Tibial nerve (tissue), 4 donors: Measurements from ENCODE around the gene EIF3F.

Experiments used
- CTCF ChIP-seq, 5 experiments: fragments of 200-600 bp in 3 of 5; fragments of 450-650 bp in 2 of 5; sonication (generic) in 3 of 5; IDR thresholded peaks; one replicate each; pipeline ENCODE4 v1.5.1; 2016 to 2019; ENCODE audit warnings: antibody characterized with exemption in 5 of 5, mild to moderate bottlenecking in 3 of 5, moderate library complexity in 2 of 5
- EP300 ChIP-seq, 2 donors: sonication (generic); formaldehyde crosslinking; IDR thresholded peaks; one replicate each; pipeline ENCODE4 v1.6.1; 2017; ENCODE audit warnings: antibody characterized with exemption in 2 of 2, mild to moderate bottlenecking in 1 of 2
- POLR2A ChIP-seq, 2 donors: fragments of 450-650 bp; IDR thresholded peaks; one replicate each; pipeline ENCODE4 v1.6.1; 2017; ENCODE audit warnings: antibody characterized with exemption in 2 of 2, mild to moderate bottlenecking in 2 of 2, moderate library complexity in 2 of 2

GRCh38 chr11:8018484-8019313, 31.6 kb downstream of the EIF3F start:
- TF ChIP-seq POLR2A (IDR thresholded peaks at IDR 0.05) (no peak), CTCF (IDR thresholded peaks at IDR 0.05) (peak in 1 of 5 experiments; percentile 8), EP300 (IDR thresholded peaks at IDR 0.05) (no peak)
